Small intestine (tissue), 7 donors: ENCODE results near the gene EXOC3L4. TPM values are rescaled to one million over a fixed set of nuclear protein-coding genes. Genes with fewer than 3 reads are reported as not detected.
A peak's percentile ranks its signal among the peaks of the same experiment; 100 is the strongest.

ENCODE experiments used
- DNase-seq, 2 donors: peaks; one replicate each; pipeline versions ENCODE4 v3.0.0 to v3.0.0-alpha.2; 2013
- FAIRE-seq: peaks from 2 replicates; lab custom pipeline; 2012; peaks lifted over from hg19 to GRCh38; lab: Jason Lieb, UNC
- H3K27ac ChIP-seq, 3 donors: one replicate each; pipeline ENCODE4 v1.5.1; 2013; ENCODE audit warnings: low read length in 2 of 3, mild to moderate bottlenecking in 2 of 3, control low read depth in 1 of 3, inconsistent platforms in 1 of 3, low read depth in 1 of 3, moderate library complexity in 1 of 3
- H3K27me3 ChIP-seq, 3 donors: one replicate each; pipeline ENCODE4 v1.6.1; 2013; ENCODE audit warnings: low read length in 3 of 3, inconsistent platforms in 1 of 3; ENCODE audit not compliant: control insufficient read depth in 3 of 3, insufficient read depth in 3 of 3
- H3K36me3 ChIP-seq, 3 donors: one replicate each; pipeline ENCODE4 v1.6.1; 2013; ENCODE audit warnings: low read length in 3 of 3, inconsistent platforms in 1 of 3, low read depth in 1 of 3, mild to moderate bottlenecking in 1 of 3, moderate library complexity in 1 of 3; ENCODE audit not compliant: control insufficient read depth in 3 of 3, insufficient read depth in 2 of 3
- H3K4me1 ChIP-seq, 3 donors: one replicate each; pipeline ENCODE4 v1.6.1; 2013; ENCODE audit warnings: low read length in 2 of 3, inconsistent platforms in 1 of 3, low read depth in 1 of 3, mild to moderate bottlenecking in 1 of 3, moderate library complexity in 1 of 3; ENCODE audit not compliant: control insufficient read depth in 3 of 3, insufficient read depth in 2 of 3
- H3K4me3 ChIP-seq, 3 donors: one replicate each; pipeline ENCODE4 v1.5.1; 2013; ENCODE audit warnings: low read length in 3 of 3, control low read depth in 1 of 3, inconsistent platforms in 1 of 3, low read depth in 1 of 3, mild to moderate bottlenecking in 1 of 3, moderate library complexity in 1 of 3
- H3K9me3 ChIP-seq, 2 donors: one replicate each; pipeline ENCODE4 v1.6.1; 2013; ENCODE audit warnings: low read depth in 1 of 2, low read length in 1 of 2; ENCODE audit not compliant: control insufficient read depth in 2 of 2, insufficient read depth in 1 of 2
- WGBS, 3 donors: extraction: QIAGEN DNeasy Blood & Tissue Kit; methylation state at CpG; one replicate each; pipeline ENCODE4 v1.1.7; 2013; 5-methylcytosine and 5-hydroxymethylcytosine counted together
- polyA plus RNA-seq, 4 donors: library from polyadenylated mRNA; stranded (reverse) in 3 of 4; unstranded in 1 of 4; fragments of 200-250 nt in 3 of 4; fragments of 120-200 nt in 1 of 4; gene quantifications; one replicate each; pipeline versions ENCODE4 v1.2.1 to v1.2.3, GENCODE V29; 2013
- donor health status: healthy with polysubstance abuse.
- donor health status: control.
- donor health status: control.
- donor health status: Bipolar disorder and iron deficiency.
- donor health status: healthy.

EXOC3L4 gene
- polyA plus RNA-seq, 4 donors: 26.1 to 110 (median 60.4) TPM

DNA sequence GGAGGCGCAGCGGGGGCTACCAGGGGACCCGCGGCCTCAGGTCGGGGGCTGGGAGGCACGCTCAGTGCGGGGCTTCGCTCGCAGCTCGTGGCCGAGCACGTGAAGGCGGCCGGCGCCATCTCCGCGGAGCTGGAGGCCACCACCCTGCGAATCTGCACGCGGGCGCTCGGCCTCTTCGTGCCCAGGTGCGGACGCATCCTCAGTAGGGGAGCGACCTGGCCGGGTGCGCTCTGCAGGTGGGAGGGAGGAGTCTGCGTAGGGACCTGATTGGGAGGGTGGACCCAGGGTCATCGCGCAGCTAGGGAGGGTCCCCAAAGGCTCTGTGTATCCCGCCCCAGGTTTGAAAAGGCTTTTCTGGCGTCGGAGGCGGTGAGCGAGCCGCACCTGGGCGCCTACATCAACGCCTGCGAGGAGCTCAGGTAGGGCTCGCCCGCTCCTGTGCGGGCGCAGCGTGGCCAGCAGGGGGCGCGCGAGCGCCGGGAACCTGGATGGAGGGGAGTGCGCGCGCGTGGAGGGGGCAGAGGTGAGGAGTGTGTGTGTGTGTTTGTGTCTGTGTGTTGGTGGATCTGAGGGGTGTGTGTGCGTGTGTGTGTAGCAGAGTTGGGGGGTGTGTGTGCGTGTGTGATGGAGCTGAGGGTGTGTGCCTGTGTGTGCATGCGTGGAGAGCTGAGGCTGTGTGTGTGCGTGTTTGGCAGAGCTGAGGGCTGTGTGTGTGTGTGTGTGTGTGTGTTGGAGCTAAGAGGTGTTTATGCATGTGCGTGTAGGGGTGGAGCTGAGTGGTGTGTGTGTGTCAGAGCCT lies 10.3 kb downstream of the EXOC3L4 start:
- no peak for FAIRE-seq
- 1 to 5% (median 3%) methylated on average over 52 to 59 of the region's 59 CpGs for WGBS, 3 donors
- no peaks in the 10 kb centered on the region for H3K9me3 ChIP-seq
- no peak overlapping the region for H3K27ac ChIP-seq
- H3K27me3 ChIP-seq: peaks cover 0 to 22% (median 4%) of the 10 kb centered on the region in 3 donors
- H3K4me1 ChIP-seq: peaks cover 0 to 53% (median 2%) of the 10 kb centered on the region in 3 donors
- DNase-seq: peak; percentile 69 to 87
- H3K4me3 ChIP-seq: no peak overlapping the region
- peaks cover 0 to 50% (median 0%) of the 10 kb centered on the region in 3 donors for H3K36me3 ChIP-seq

GRCh38 chr14:103105580-103106150 lies 11.1 kb downstream of the EXOC3L4 start:
- no peak overlapping the region for H3K4me3 ChIP-seq
- FAIRE-seq (no peak), DNase-seq (peak in 1 of 2 donors; percentile 47)
- peaks cover 0 to 52% (median 0%) of the 10 kb centered on the region in 3 donors for H3K36me3 ChIP-seq
- H3K27ac ChIP-seq: peak overlapping the region in 1 of 3 donors; percentile 4
- H3K9me3 ChIP-seq: no peaks in the 10 kb centered on the region
- H3K27me3 ChIP-seq: peaks cover 0 to 22% (median 4%) of the 10 kb centered on the region in 3 donors
- 18 to 51% (median 24%) methylated on average over 9 of the region's 9 CpGs for WGBS, 3 donors
- peaks cover 0 to 45% (median 3%) of the 10 kb centered on the region in 3 donors for H3K4me1 ChIP-seq

DNA sequence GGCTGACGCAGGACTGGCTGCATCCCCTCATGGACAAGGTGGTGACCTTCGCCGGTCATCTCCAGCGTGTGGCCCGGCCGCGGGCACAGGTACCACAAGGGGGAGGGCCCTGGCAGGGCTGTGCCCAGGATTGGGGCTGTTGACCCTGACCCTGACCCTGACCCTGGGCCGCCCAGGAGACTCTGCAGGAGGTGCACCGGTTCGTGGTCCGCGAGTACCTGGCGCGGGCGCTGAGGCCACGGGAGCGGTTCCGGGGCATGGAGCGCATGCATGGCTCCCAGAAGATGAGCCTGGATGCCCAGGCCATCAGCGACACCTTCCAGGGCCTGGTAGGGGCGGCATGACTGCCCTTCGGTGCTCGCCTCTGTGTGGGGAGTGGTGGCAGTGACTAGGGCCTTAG lies 12.9 kb downstream of the EXOC3L4 start:
- no peak for DNase-seq
- no peak for FAIRE-seq
- Histone ChIP-seq H3K4me1 (peaks cover 0 to 41% (median 13%) of the 10 kb centered on the region in 3 donors), H3K4me3 (no peak overlapping the region), H3K36me3 (peaks cover 0 to 58% (median 0%) of the 10 kb centered on the region in 3 donors), H3K27ac (no peak overlapping the region), H3K9me3 (no peaks in the 10 kb centered on the region), H3K27me3 (peaks cover 0 to 21% (median 4%) of the 10 kb centered on the region in 3 donors)
- 92 to 93% (median 93%) methylated on average over 23 of the region's 23 CpGs for WGBS, 3 donors

DNA sequence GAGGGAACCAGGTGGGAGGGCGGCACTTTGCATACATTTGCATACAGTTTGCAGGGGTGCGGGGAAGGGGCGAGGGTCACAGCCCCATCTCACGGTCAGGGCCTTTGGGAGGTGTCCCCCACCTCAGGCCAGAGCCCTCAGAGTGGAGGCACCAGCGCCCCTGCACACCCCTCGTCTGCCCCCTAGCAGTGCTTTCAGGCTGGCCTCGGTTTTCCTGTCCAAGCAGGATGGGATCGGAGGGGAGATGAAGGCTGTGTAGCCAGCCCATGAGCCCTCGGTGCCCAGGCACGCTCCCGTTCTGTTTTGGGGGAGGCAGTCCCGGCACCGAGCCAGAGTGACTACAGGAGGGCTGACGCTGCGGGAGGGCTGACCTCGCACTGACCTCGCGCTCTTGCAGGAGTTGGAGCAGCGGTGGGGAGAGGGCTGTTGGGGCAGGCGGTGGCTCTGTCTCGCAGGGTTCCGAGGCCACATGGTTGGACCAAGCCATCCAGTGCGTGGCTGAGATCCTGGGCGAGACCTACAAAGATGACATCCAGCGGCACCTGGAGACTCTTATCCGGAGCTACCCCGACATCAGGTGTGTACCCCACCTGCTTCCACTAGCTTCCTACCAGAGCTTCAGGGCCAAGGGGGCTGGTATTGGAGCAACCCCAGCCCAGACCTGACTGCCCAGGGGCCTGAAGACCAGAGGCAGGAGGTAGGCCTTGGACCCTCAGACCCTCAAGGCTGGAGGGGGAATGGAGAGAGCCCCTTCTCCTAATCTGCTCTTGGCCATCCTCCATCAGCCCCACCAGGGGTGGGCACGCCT lies 13.6 kb downstream of the EXOC3L4 start:
- H3K4me3 ChIP-seq: no peak overlapping the region
- peaks cover 0 to 53% (median 0%) of the 10 kb centered on the region in 3 donors for H3K36me3 ChIP-seq
- H3K27ac ChIP-seq: peak overlapping the region in 1 of 3 donors; percentile 62
- DNase-seq (no peak), FAIRE-seq (no peak)
- H3K27me3 ChIP-seq: peaks cover 0 to 15% (median 4%) of the 10 kb centered on the region in 3 donors
- no peaks in the 10 kb centered on the region for H3K9me3 ChIP-seq
- WGBS, 3 donors: 80 to 86% (median 83%) methylated on average over 27 to 28 of the region's 28 CpGs
- H3K4me1 ChIP-seq: peaks cover 0 to 38% (median 16%) of the 10 kb centered on the region in 3 donors

- 34 to 38% (median 37%) methylated on average over 6 to 9 of the region's 9 CpGs for WGBS, 3 donors
- Histone ChIP-seq H3K9me3 (no peaks in the 10 kb centered on the region), H3K36me3 (peaks cover 0 to 53% (median 0%) of the 10 kb centered on the region in 3 donors), H3K27me3 (peaks cover 0 to 9% (median 4%) of the 10 kb centered on the region in 3 donors), H3K4me3 (no peak overlapping the region), H3K27ac (peak overlapping the region in 1 of 3 donors; percentile 62), H3K4me1 (peaks cover 0 to 33% (median 17%) of the 10 kb centered on the region in 3 donors)
- FAIRE-seq: no peak
- no peak for DNase-seq
These were observed 14.3 kb downstream of the EXOC3L4 start for GRCh38 chr14:103108749-103109207.

- Histone ChIP-seq H3K4me3 (no peak overlapping the region), H3K36me3 (peaks cover 0 to 53% (median 0%) of the 10 kb centered on the region in 3 donors)
- WGBS, 3 donors: 70 to 85% (median 76%) methylated on average over 32 of the region's 32 CpGs
These were observed 15.3 kb downstream of the EXOC3L4 start for GRCh38 chr14:103109535-103110441.

GRCh38 chr14:103110681-103111231 lies 16.2 kb downstream of the EXOC3L4 start:
- peaks cover 0 to 6% of the 10 kb centered on the region in 2 donors for H3K9me3 ChIP-seq
- peaks cover 0 to 48% (median 0%) of the 10 kb centered on the region in 3 donors for H3K36me3 ChIP-seq
- FAIRE-seq (no peak), DNase-seq (no peak)
- H3K27me3 ChIP-seq: no peaks in the 10 kb centered on the region
- no peak overlapping the region for H3K4me3 ChIP-seq
- H3K4me1 ChIP-seq: peaks cover 0 to 25% (median 19%) of the 10 kb centered on the region in 3 donors
- H3K27ac ChIP-seq: peak overlapping the region in 1 of 3 donors; percentile 85
- 48 to 67% (median 59%) methylated on average over 14 of the region's 14 CpGs for WGBS, 3 donors

More at GRCh38 chr14:103109535-103110441, 15.3 kb downstream of the EXOC3L4 start:
- peaks cover 0 to 27% (median 19%) of the 10 kb centered on the region in 3 donors for H3K4me1 ChIP-seq
- H3K27me3 ChIP-seq: peaks cover 0 to under 1% (median under 1%) of the 10 kb centered on the region in 3 donors
- no peaks in the 10 kb centered on the region for H3K9me3 ChIP-seq
- FAIRE-seq: no peak
- peak overlapping the region in 1 of 3 donors; percentile 85 for H3K27ac ChIP-seq
- DNase-seq: no peak
